Upper lobe of left lung (tissue), 6 donors: ENCODE data around the gene HSPB7. TPM values are rescaled to one million over a fixed set of nuclear protein-coding genes. Genes with fewer than 3 reads are reported as not detected.

ENCODE experiments used
- ATAC-seq, 2 donors: fragments of 200-7000 bp; cut with Tn5 transposase; one replicate each; pipeline ENCODE4 v1.9.1; 2022; ENCODE audit warnings: mild to moderate bottlenecking in 2 of 2, moderate library complexity in 2 of 2; ENCODE audit not compliant: low FRiP score in 2 of 2
- DNase-seq, 2 donors: peaks; one replicate each; pipeline ENCODE4 v3.0.0-alpha.2; 2019 to 2020
- H3K27ac ChIP-seq, 4 donors: fragments of 200-600 bp; sonication (generic); one replicate each; pipeline ENCODE4 v1.5.1; 2016 to 2019
- H3K27me3 ChIP-seq, 4 donors: fragments of 200-600 bp; sonication (generic); one replicate each; pipeline ENCODE4 v1.5.1; 2017 to 2019
- H3K36me3 ChIP-seq, 4 donors: fragments of 200-600 bp; sonication (generic); one replicate each; pipeline ENCODE4 v1.5.1; 2016 to 2019
- H3K4me1 ChIP-seq, 4 donors: fragments of 200-600 bp; sonication (generic); one replicate each; pipeline ENCODE4 v1.5.1; 2018 to 2019
- H3K4me3 ChIP-seq, 4 donors: fragments of 200-600 bp; sonication (generic); one replicate each; pipeline ENCODE4 v1.5.1; 2017 to 2019; ENCODE audit warnings: mild to moderate bottlenecking in 2 of 4, moderate library complexity in 1 of 4
- H3K9me3 ChIP-seq, 4 donors: fragments of 200-600 bp; sonication (generic); one replicate each; pipeline ENCODE4 v1.5.1; 2018 to 2019
- CTCF ChIP-seq, 6 experiments: fragments of 450-650 bp in 4 of 6; fragments of 200-600 bp in 2 of 6; sonication (generic) in 2 of 6; IDR thresholded peaks; one replicate each; pipeline ENCODE4 v1.5.1; 2016 to 2019; ENCODE audit warnings: antibody characterized with exemption in 6 of 6
- EP300 ChIP-seq, 4 donors: sonication (generic); formaldehyde crosslinking; IDR thresholded peaks; one replicate each; pipeline ENCODE4 v1.5.1; 2017; ENCODE audit warnings: antibody characterized with exemption in 4 of 4, control low read depth in 2 of 4
- POLR2A ChIP-seq, 4 donors: fragments of 450-650 bp; IDR thresholded peaks; one replicate each; pipeline ENCODE4 v1.5.1; 2016 to 2017; ENCODE audit warnings: antibody characterized with exemption in 4 of 4, mild to moderate bottlenecking in 2 of 4
- POLR2AphosphoS5 ChIP-seq, 2 donors: sonication (generic); formaldehyde crosslinking; IDR thresholded peaks; one replicate each; pipeline ENCODE4 v1.5.1; 2017; ENCODE audit warnings: antibody characterized with exemption in 2 of 2
- WGBS, 2 donors: methylation state at CpG; one replicate each; pipeline ENCODE4 v1.1.5; 2017 to 2018; 5-methylcytosine and 5-hydroxymethylcytosine counted together
- total RNA-seq, 6 donors: library from RNA; depleted of rRNA in 4 of 6; stranded (reverse); fragments of >200 nt in 4 of 6; gene quantifications; one replicate each; pipeline versions ENCODE4 v1.1.0 to v1.2.1, GENCODE V29; 2016 to 2021
- donor health status: DM: no; HTN: no; CAD: no; lungs with moderate emphysema.
- donor health status: DM: no; HTN: yes; CAD: no; lungs with severe emphysema.

HSPB7 gene
- total RNA-seq, 6 donors from 2014 or later: 1.0 to 9.2 (median 3.0) TPM

- ATAC-seq (peak in 1 of 2 donors; percentile 17), DNase-seq (no peak)
- TF ChIP-seq POLR2AphosphoS5 (IDR thresholded peaks at IDR 0.05) (no peak), POLR2A (IDR thresholded peaks at IDR 0.05) (no peak), EP300 (IDR thresholded peaks at IDR 0.05) (no peak), CTCF (IDR thresholded peaks at IDR 0.05) (no peak)
- H3K27ac ChIP-seq: no peak overlapping the region
- no peaks in the 10 kb centered on the region for H3K27me3 ChIP-seq
- 83% methylated on average over 9 of the region's 9 CpGs; no CpG with 5 or more reads in 1 of the 2 donors for WGBS, 2 donors
- no peaks in the 10 kb centered on the region for H3K36me3 ChIP-seq
- H3K4me3 ChIP-seq: no peak overlapping the region
- H3K4me1 ChIP-seq: peaks cover 0 to 4% (median 0%) of the 10 kb centered on the region in 4 donors
- no peaks in the 10 kb centered on the region for H3K9me3 ChIP-seq
These were observed 20.7 kb downstream of the HSPB7 start for GRCh38 chr1:15997076-15997585.

GRCh38 chr1:15994590-15995351, 23.1 kb downstream of the HSPB7 start:
- Histone ChIP-seq H3K27ac (no peak overlapping the region), H3K4me1 (peaks cover 0 to 4% (median 0%) of the 10 kb centered on the region in 4 donors), H3K36me3 (no peaks in the 10 kb centered on the region), H3K4me3 (no peak overlapping the region), H3K9me3 (no peaks in the 10 kb centered on the region), H3K27me3 (no peaks in the 10 kb centered on the region)
- DNase-seq (peak; percentile 71 to 83), ATAC-seq (peak; percentile 75 to 86)
- TF ChIP-seq CTCF (IDR thresholded peaks at IDR 0.05) (peak; percentile 75 to 96 (median 90)), EP300 (IDR thresholded peaks at IDR 0.05) (no peak)
- WGBS, 2 donors: 57 to 59% methylated on average over 10 to 11 of the region's 11 CpGs

- peaks cover 0 to 4% (median 0%) of the 10 kb centered on the region in 4 donors for H3K4me1 ChIP-seq
- H3K27ac ChIP-seq: no peak overlapping the region
- no peaks in the 10 kb centered on the region for H3K27me3 ChIP-seq
- ATAC-seq (no peak), DNase-seq (no peak)
- 96 to 98% methylated on average over 2 to 10 of the region's 10 CpGs for WGBS, 2 donors
- H3K36me3 ChIP-seq: no peaks in the 10 kb centered on the region
- H3K4me3 ChIP-seq: no peak overlapping the region
- no peaks in the 10 kb centered on the region for H3K9me3 ChIP-seq
- TF ChIP-seq POLR2A (IDR thresholded peaks at IDR 0.05) (no peak), EP300 (IDR thresholded peaks at IDR 0.05) (no peak), CTCF (IDR thresholded peaks at IDR 0.05) (no peak), POLR2AphosphoS5 (IDR thresholded peaks at IDR 0.05) (no peak)
These were observed 23.8 kb downstream of the HSPB7 start for GRCh38 chr1:15994081-15994480.

GRCh38 chr1:15993666-15994065, 24.2 kb downstream of the HSPB7 start:
- H3K27ac ChIP-seq: no peak overlapping the region
- no peak overlapping the region for H3K4me3 ChIP-seq
- H3K27me3 ChIP-seq: no peaks in the 10 kb centered on the region
- ATAC-seq (no peak), DNase-seq (no peak)
- H3K4me1 ChIP-seq: peaks cover 0 to 4% (median 0%) of the 10 kb centered on the region in 4 donors
- TF ChIP-seq EP300 (IDR thresholded peaks at IDR 0.05): no peak
- H3K9me3 ChIP-seq: no peaks in the 10 kb centered on the region
- no peaks in the 10 kb centered on the region for H3K36me3 ChIP-seq
- 80 to 96% methylated on average over 5 of the region's 15 CpGs for WGBS, 2 donors

GRCh38 chr1:15992582-15993500, 25.0 kb downstream of the HSPB7 start:
- TF ChIP-seq POLR2A (IDR thresholded peaks at IDR 0.05) (no peak), EP300 (IDR thresholded peaks at IDR 0.05) (no peak), POLR2AphosphoS5 (IDR thresholded peaks at IDR 0.05) (no peak), CTCF (IDR thresholded peaks at IDR 0.05) (no peak)
- no peaks in the 10 kb centered on the region for H3K27me3 ChIP-seq
- H3K9me3 ChIP-seq: no peaks in the 10 kb centered on the region
- no peak for ATAC-seq
- H3K36me3 ChIP-seq: no peaks in the 10 kb centered on the region
- no peak overlapping the region for H3K27ac ChIP-seq
- DNase-seq: no peak
- H3K4me3 ChIP-seq: no peak overlapping the region
- H3K4me1 ChIP-seq: peaks cover 0 to 4% (median 0%) of the 10 kb centered on the region in 4 donors
- 86% methylated on average over 17 of the region's 17 CpGs; no CpG with 5 or more reads in 1 of the 2 donors for WGBS, 2 donors
